ENCODE data around the gene MLXIP. TPM values are rescaled to one million over a fixed set of nuclear protein-coding genes. Genes with fewer than 3 reads are reported as not detected.

Gene MLXIP
- total RNA-seq, 1 experiment from 2014 or later = 32.4 TPM

DNA sequence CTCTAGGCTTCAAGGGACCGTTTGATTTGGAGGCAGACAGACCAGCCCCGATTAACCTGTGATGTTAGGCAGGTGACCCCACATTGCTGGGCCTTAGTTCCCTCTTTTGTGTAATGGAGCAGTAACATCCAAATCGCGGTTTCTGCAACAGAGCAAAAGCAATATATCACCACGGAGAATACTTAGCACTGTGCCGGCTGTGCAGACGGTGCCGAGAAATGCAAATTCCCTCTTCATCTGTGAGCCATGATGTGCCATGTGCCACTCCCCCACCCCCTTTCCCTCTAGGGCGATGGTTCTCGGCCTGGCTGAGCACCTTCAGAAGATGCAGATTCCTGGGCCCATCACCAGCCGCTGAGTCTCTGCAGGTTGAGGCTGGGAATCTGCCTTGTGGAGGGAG is 46.0 kb upstream of the MLXIP start:
- Histone ChIP-seq H3T11ph (ENCODE audit: low read length) (no peak overlapping the region), H2AK5ac (ENCODE audit: insufficient read length, low read length) (no peak overlapping the region), H2BK15ac (ENCODE audit: low read depth, low read length) (no peak overlapping the region), H3K79me1 (ENCODE audit: insufficient read depth, low read depth, low read length, poor library complexity, severe bottlenecking) (peaks cover 3% of the 10 kb centered on the region), H3K4me1 (ENCODE audit: insufficient read depth, low read length) (no peaks in the 10 kb centered on the region), H4K8ac (replicated peaks; ENCODE audit: insufficient read length, low read depth, low read length) (no peak overlapping the region), H3K23ac (ENCODE audit: insufficient read length, low read depth, low read length) (no peak overlapping the region), H3K4ac (ENCODE audit: low read depth, low read length) (no peak overlapping the region), H3K14ac (ENCODE audit: insufficient read depth, low read length) (no peak overlapping the region), H3K27me3 (ENCODE audit: insufficient read depth, low read length) (no peaks in the 10 kb centered on the region), H3K23me2 (ENCODE audit: insufficient read length, low read depth, low read length, poor library complexity, severe bottlenecking) (no peaks in the 10 kb centered on the region), H2BK12ac (ENCODE audit: insufficient read length, low read depth, low read length) (no peak overlapping the region), H3K9me3 (ENCODE audit: control insufficient read depth, low read depth, low read length) (no peaks in the 10 kb centered on the region), H3K56ac (ENCODE audit: insufficient read length, low read depth, low read length) (no peak overlapping the region), H3K27ac (ENCODE audit: insufficient read length, low read depth, low read length) (no peak overlapping the region), H2BK20ac (ENCODE audit: low read depth, low read length, poor library complexity, severe bottlenecking) (no peak overlapping the region), H2BK5ac (ENCODE audit: insufficient read length, low read length) (no peak overlapping the region), H3K4me2 (ENCODE audit: insufficient read depth, insufficient read length, low read length) (no peak overlapping the region), H3K18ac (ENCODE audit: insufficient read length, low read depth, low read length) (no peak overlapping the region), H4K91ac (ENCODE audit: insufficient read length, low read depth, low read length) (no peak overlapping the region), H4K5ac (ENCODE audit: insufficient read length, low read depth, low read length) (no peak overlapping the region), H2AFZ (ENCODE audit: low read length) (no peak overlapping the region), H4K20me1 (ENCODE audit: control insufficient read depth, insufficient read depth, insufficient read length) (peaks cover 3% of the 10 kb centered on the region), H3K9ac (ENCODE audit: extremely low read depth, insufficient read length, low read length) (no peak overlapping the region), H2BK120ac (ENCODE audit: low read depth, low read length, poor library complexity, severe bottlenecking) (no peak overlapping the region), H3K79me2 (ENCODE audit: insufficient read depth, low read length) (peaks cover 2% of the 10 kb centered on the region; the same call in 1 of the 2 replicates)
- no peak for DNase-seq
- Mint-ChIP-seq H3K4me1 (peaks cover 18 to 22% of the 10 kb centered on the region in 2 experiments), H3K4me3 (no peak overlapping the region), H3K36me3 (ENCODE audit: insufficient read depth in 1 of 3, low read depth in 3 of 3) (peaks cover 17 to 33% (median 24%) of the 10 kb centered on the region in 3 experiments; a peak in 6 of 7 replicates), H3K27ac (no peak overlapping the region; a peak in 1 of 7 replicates), H3K9me3 (no peaks in the 10 kb centered on the region), H3K27me3 (ENCODE audit: low read depth) (no peaks in the 10 kb centered on the region)
- TF ChIP-seq, protein P1, sequence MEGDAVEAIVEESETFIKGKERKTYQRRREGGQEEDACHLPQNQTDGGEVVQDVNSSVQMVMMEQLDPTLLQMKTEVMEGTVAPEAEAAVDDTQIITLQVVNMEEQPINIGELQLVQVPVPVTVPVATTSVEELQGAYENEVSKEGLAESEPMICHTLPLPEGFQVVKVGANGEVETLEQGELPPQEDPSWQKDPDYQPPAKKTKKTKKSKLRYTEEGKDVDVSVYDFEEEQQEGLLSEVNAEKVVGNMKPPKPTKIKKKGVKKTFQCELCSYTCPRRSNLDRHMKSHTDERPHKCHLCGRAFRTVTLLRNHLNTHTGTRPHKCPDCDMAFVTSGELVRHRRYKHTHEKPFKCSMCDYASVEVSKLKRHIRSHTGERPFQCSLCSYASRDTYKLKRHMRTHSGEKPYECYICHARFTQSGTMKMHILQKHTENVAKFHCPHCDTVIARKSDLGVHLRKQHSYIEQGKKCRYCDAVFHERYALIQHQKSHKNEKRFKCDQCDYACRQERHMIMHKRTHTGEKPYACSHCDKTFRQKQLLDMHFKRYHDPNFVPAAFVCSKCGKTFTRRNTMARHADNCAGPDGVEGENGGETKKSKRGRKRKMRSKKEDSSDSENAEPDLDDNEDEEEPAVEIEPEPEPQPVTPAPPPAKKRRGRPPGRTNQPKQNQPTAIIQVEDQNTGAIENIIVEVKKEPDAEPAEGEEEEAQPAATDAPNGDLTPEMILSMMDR (conservative IDR thresholded peaks at IDR 0.05) = no peak
- no CpG with 5 or more reads among the region's 11 CpGs for WGBS (ENCODE audit: extremely low coverage, insufficient read length, low lambda C conversion rate)

Data from H9 (cell line).